Keratinocyte (primary cell): Measurements from ENCODE around the gene KSR2.

Experiments used
- CTCF ChIP-seq, 3 experiments: IDR thresholded peaks in 1 of 3; conservative IDR thresholded peaks in 1 of 3; optimal IDR thresholded peaks in 1 of 3; 2 replicates in 2 of 3; 3 replicates in 1 of 3; pipeline versions ENCODE3 to v1.5.1; 2011; ENCODE audit warnings: low read length in 3 of 3, mild to moderate bottlenecking in 3 of 3, moderate library complexity in 2 of 3, control low read depth in 1 of 3, inconsistent platforms in 1 of 3; ENCODE audit not compliant: insufficient read depth in 2 of 3; ENCODE audit errors: extremely low read depth in 1 of 3
- EZH2 ChIP-seq: IDR thresholded peaks from one replicate; pipeline ENCODE4 v1.6.1; 2012; ENCODE audit warnings: inconsistent platforms, mild to moderate bottlenecking, low read length, moderate library complexity

GRCh38 chr12:117404203-117404853, 564.5 kb downstream of the KSR2 start:
- no peak for TF ChIP-seq CTCF (optimal IDR thresholded peaks at IDR 0.05 in 1 of 3, IDR thresholded peaks at IDR 0.05 in 1 of 3, conservative IDR thresholded peaks at IDR 0.05 in 1 of 3; ENCODE audit: extremely low read depth in 1 of 3, insufficient read depth in 2 of 3, low read length in 3 of 3)
- TF ChIP-seq EZH2: no peak
